Activated B cell treated with CpG ODN at 0.5 μM for 24 hours (primary cell): ENCODE measurements around the gene SFSWAP. TPM values are rescaled to one million over a fixed set of nuclear protein-coding genes. Genes with fewer than 3 reads are reported as not detected.

Experiments
- ATAC-seq: fragments of 200-7000 bp; cut with Tn5 transposase; one replicate; pipeline ENCODE4 v1.10.0; 2021; ENCODE audit warnings: low read depth, mild to moderate bottlenecking, moderate library complexity
- CTCF ChIA-PET: fragments of 350-600 bp; sonication (Branson Sonifier 250); formaldehyde crosslinking; loops from one replicate; lab custom pipeline; 2021; ENCODE audit warnings: antibody characterized with exemption; lab: Charles Lee
- POLR2A ChIA-PET: fragments of 350-600 bp; sonication (Branson Sonifier 250); formaldehyde crosslinking; loops from one replicate; lab custom pipeline; 2021; ENCODE audit warnings: antibody characterized with exemption; lab: Charles Lee
- DNase-seq: peaks from one replicate; pipeline ENCODE4 v3.0.0; 2022
- H3K27ac Mint-ChIP-seq: one replicate; pipeline ENCODE4 v1.8.0; 2020; ENCODE audit warnings: mixed read lengths
- H3K27me3 Mint-ChIP-seq: one replicate; pipeline ENCODE4 v1.8.0; 2021; ENCODE audit warnings: mixed read lengths
- H3K36me3 Mint-ChIP-seq: one replicate; pipeline ENCODE4 v1.8.0; 2021; ENCODE audit warnings: low read depth, mixed read lengths
- H3K4me1 Mint-ChIP-seq: one replicate; pipeline ENCODE4 v1.8.0; 2021; ENCODE audit warnings: mixed read lengths
- H3K4me3 Mint-ChIP-seq: one replicate; pipeline ENCODE4 v1.8.0; 2020; ENCODE audit warnings: mild to moderate bottlenecking, mixed read lengths
- H3K9me3 Mint-ChIP-seq: one replicate; pipeline ENCODE4 v1.8.0; 2020; ENCODE audit warnings: mixed read lengths
- CTCF ChIP-seq: fragments of 200-600 bp; IDR thresholded peaks from one replicate; pipeline ENCODE4 v1.8.0; 2022; ENCODE audit warnings: antibody characterized with exemption, mild to moderate bottlenecking
- intact Hi-C: fragments of 100-400 bp; cut with micrococcal nuclease; formaldehyde crosslinking; loops from one replicate; pipeline ENCODE4 v1.15.1; 2024
- total RNA-seq: library from RNA; stranded (reverse); gene quantifications from 2 replicates; pipeline ENCODE4 v1.2.3, GENCODE V29; 2022

SFSWAP gene
- total RNA-seq, 1 donor from 2014 or later = 88.0 TPM

- DNase-seq (no peak), ATAC-seq (no peak)
- Mint-ChIP-seq H3K9me3 (no peaks in the 10 kb centered on the region), H3K4me3 (no peak overlapping the region), H3K36me3 (peaks cover 79% of the 10 kb centered on the region), H3K4me1 (no peaks in the 10 kb centered on the region), H3K27ac (no peak overlapping the region), H3K27me3 (no peaks in the 10 kb centered on the region)
- CTCF ChIA-PET = no interaction called here
- intact Hi-C loops = no loop called here
- no peak for TF ChIP-seq CTCF
- POLR2A ChIA-PET = no interaction called here
Observed at GRCh38 chr12:131735476-131736445, 24.9 kb downstream of the SFSWAP start.

GRCh38 chr12:131736446-131737149 lies 25.7 kb downstream of the SFSWAP start:
- ChIA-PET CTCF (no interaction called here), POLR2A (no interaction called here)
- no peak for ATAC-seq
- Mint-ChIP-seq H3K36me3 (peaks cover 71% of the 10 kb centered on the region), H3K27me3 (no peaks in the 10 kb centered on the region), H3K4me3 (no peak overlapping the region), H3K9me3 (no peaks in the 10 kb centered on the region), H3K4me1 (no peaks in the 10 kb centered on the region), H3K27ac (no peak overlapping the region)
- intact Hi-C loops = no loop called here
- no peak for TF ChIP-seq CTCF
- no peak for DNase-seq

- no peak for TF ChIP-seq CTCF
- POLR2A ChIA-PET = no interaction called here
- CTCF ChIA-PET = no interaction called here
Observed at GRCh38 chr12:131737150-131737827, 26.4 kb downstream of the SFSWAP start.

GRCh38 chr12:131738196-131738595 lies 27.3 kb downstream of the SFSWAP start:
- CTCF ChIA-PET = interaction anchor here (0.6 to 0.9 kb wide), 2 partner anchors 9 to 34 kb away, joined by 3 read pairs; no protein-coding TSS in a partner anchor
- ATAC-seq = no peak
- Mint-ChIP-seq H3K27me3 (no peaks in the 10 kb centered on the region), H3K9me3 (peaks cover 5% of the 10 kb centered on the region), H3K36me3 (peaks cover 72% of the 10 kb centered on the region), H3K4me3 (no peak overlapping the region), H3K27ac (no peak overlapping the region), H3K4me1 (no peaks in the 10 kb centered on the region)
- intact Hi-C loops = no loop called here
- POLR2A ChIA-PET = no interaction called here
- no peak for TF ChIP-seq CTCF
- no peak for DNase-seq

More at GRCh38 chr12:131737150-131737827, 26.4 kb downstream of the SFSWAP start:
- ATAC-seq (no peak), DNase-seq (no peak)
- H3K4me1 Mint-ChIP-seq = no peaks in the 10 kb centered on the region
- H3K36me3 Mint-ChIP-seq = peaks cover 72% of the 10 kb centered on the region
- no peak overlapping the region for H3K27ac Mint-ChIP-seq
- H3K27me3 Mint-ChIP-seq = no peaks in the 10 kb centered on the region
- H3K4me3 Mint-ChIP-seq = no peak overlapping the region
- intact Hi-C loops = no loop called here
- H3K9me3 Mint-ChIP-seq = no peaks in the 10 kb centered on the region
